Measurements from ENCODE around the gene ABHD5. TPM values are rescaled to one million over a fixed set of nuclear protein-coding genes. Genes with fewer than 3 reads are reported as not detected.
"Not testable (repeated sequence)": the region's sequence is repeated elsewhere in the genome, so short reads cannot be mapped to it uniquely, and the experiment has no call there.

Gene ABHD5
- 21.8 and 32.1 TPM in 2 replicates for total RNA-seq (2014; rRNA removed; shearing (Covaris generic))

DNA sequence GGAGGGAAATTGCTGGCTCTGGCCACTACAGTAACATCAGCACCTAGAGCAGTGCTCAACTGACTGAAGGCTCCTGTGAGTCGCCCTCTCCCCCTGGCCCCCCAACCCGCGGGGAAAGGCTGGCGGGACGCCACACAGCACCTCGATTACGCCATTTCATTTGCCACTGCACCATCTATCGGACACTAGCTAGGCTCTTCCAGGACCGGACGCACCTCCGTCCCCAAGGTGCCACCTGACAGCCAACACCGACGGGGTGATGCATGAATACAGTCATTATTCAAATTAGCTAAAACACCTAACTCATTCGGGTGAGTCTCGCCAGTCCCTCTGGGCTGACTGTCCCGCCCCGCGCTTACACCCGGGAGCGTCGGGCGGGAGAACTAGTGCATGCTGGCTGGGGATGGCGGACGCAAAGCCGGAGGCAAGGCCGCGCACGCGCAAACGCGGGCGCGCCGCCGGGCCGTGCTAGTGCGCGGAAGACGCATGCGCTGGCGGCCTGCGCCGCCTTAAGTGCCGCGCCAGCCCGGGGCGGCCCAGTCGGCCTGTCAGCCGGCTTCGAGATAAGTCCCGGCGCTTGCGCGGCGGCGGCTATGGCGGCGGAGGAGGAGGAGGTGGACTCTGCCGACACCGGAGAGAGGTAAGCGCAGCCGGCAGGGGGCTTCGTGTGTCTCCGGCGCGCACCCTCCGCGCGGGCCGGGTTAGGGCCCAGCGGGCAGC is at the start of gene ABHD5:
ABHD5 (plus strand) TSS at position 539 of the 720 bp plus-strand sequence; CDS start at position 594, 55 bp downstream.
- DNase-seq (ENCODE audit: low spot score): peak; percentile 75

GRCh38 chr3:43641306-43642114 is 49.2 kb upstream of the ABHD5 start:
- DNase-seq (ENCODE audit: low spot score): no peak

GRCh38 chr3:43644443-43644842 is 46.3 kb upstream of the ABHD5 start:
- DNase-seq (ENCODE audit: low spot score): no peak

DNA sequence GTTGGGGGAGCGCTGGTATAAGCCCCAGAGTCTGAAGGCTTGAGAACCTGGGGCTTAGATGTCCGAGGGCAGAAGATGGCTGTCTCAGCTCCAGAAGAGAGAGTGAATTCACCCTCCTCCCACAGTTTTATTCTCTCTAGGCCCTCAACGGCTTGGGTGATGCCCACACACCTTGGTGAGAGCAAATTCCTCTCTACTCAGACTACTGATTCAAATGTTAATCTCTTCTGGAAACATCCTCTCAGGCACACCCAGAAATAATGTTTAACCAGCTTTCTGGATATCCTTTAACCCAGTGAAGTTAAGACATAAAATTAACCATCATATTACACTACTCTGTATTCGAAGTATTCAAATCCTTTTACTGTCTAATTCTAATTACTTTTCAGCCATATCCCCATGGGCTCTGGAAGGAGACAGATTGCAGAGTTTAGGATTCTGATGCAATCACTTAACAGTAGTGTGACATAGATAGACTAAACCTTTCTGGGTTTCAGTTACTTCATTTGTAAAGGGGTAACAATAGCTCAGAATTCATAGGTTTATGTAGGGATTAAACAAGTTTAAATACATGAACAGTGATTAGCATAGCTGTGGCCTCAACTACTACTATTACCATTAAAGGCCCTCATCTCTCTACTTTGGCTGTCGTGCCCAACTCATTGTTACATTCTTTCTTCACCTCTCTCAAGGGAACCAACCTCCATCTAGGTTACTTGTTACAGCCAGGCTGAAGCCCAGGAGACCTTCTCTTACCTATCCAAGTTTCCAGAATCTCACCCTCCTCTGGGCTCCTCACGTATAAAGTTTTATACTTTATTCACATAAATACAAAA is 43.2 kb upstream of the ABHD5 start:
- no peak for DNase-seq (ENCODE audit: low spot score)

DNA sequence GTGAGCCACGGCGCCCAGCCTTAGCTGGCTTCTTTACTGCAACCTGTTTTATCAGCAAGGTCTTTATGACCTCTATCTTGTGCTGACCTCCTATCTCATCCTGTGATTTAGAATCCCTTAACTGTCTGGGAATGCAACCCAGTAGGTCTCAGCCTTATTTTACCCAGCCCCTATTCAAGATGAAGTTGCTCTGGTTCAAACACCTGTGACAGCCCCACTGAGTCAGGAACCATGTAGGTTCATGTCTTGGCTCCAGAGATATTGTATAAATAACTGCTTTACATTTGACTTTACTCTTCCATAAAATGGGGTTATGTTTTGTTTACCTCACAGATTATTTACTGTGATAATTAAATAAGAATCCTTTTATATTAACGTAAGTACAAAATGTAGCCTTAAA is 41.8 kb upstream of the ABHD5 start:
- no peak for DNase-seq (ENCODE audit: low spot score)

- no peak for DNase-seq (ENCODE audit: low spot score)
These were observed 41.3 kb upstream of the ABHD5 start for GRCh38 chr3:43649365-43649968.

DNA sequence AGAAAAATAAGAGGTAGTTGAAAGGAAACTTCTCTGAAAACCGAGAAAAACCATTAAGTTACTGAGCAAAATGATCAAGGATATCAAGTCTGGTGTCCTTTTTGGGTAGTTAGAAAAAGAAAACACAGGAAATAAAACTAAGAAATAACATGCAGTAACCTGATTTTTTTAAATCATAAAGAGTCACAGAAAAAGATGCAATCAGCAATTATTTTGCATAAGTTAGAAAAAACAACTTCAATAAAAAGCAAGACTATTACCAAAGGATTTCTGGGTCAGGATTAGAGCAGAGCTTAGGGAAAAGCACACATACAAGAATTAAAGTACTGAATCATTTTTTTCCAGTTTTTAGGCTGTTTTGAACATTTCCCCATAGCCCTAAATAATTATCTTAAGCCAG is 40.4 kb upstream of the ABHD5 start:
- no peak for DNase-seq (ENCODE audit: low spot score)

- not testable (repeated sequence) for DNase-seq (ENCODE audit: low spot score)
These were observed 34.3 kb upstream of the ABHD5 start for GRCh38 chr3:43656390-43656789.

DNA sequence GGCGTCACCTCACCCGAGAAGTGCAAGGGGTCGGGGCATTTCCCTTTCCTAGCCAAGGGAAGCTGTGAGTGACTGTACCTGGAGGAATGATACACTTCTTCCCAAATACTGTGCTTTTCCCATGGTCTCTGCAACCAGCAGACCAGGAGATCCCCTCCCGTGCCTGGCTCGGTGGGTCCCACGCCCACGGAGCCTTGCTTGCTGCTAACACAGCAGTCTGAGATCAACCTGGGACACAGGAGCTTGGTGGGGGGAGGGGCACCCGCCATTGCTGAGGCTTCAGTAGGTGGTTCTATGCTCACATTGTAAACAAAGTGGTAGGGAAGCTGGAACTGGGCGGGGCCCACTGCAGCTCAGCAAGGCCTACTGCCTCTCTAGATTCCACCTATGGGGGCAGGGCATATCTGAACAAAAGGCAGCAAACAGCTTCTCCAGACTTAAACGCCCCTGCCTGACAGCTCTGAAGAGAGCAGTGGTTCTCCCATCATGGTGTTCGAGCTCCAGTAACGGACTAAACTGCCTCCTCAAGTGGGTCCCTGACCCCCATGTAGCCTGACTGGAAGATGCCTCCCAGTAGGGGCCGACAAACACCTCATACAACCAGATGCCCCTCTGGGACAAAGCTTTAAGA is 31.4 kb upstream of the ABHD5 start:
- DNase-seq (ENCODE audit: low spot score): no peak

- DNase-seq (ENCODE audit: low spot score): not testable (repeated sequence)
These were observed 29.4 kb upstream of the ABHD5 start for GRCh38 chr3:43661376-43661775.

GRCh38 chr3:43665011-43665410 is 25.7 kb upstream of the ABHD5 start:
- not testable (repeated sequence) for DNase-seq (ENCODE audit: low spot score)

DNA sequence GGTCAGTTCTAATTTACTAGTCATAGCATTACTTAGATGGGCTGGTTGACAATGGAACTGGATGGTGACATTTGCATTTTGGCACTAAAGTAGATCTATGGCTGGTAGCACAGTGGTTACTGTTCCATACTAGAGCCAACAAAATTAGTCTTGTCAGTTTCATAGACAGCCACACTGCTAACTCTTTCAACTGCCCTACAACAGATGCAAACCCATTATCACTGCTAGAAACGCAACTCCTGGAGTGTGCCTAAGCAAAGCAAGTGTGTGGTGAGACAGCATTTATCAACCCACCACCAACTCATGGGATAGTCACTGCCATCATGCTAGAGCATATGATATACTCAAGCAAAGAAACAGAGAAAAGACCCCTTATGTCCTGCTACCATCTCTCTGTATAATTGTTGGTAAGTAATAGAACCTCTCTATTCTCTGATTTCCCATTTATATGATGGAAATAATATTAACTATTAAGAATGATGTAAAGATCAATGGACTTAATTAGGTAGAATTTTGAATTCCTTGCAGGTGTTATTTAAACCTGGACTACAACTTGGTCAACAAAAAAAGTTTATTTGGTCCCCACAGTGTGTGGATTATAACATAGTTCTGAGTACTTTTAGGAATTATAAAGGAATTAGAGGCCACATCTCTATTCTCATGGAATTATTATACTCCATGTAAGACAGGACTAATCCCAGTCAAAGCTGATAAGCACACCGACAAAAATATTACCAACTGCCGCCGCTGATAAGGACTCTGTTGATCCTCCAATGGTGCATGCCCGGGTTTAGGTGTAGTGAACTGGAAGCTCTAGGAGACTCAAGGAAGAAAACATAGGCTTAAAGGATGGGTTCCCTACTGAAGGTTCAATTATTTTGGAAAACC is 19.9 kb upstream of the ABHD5 start:
- no peak for DNase-seq (ENCODE audit: low spot score)

DNA sequence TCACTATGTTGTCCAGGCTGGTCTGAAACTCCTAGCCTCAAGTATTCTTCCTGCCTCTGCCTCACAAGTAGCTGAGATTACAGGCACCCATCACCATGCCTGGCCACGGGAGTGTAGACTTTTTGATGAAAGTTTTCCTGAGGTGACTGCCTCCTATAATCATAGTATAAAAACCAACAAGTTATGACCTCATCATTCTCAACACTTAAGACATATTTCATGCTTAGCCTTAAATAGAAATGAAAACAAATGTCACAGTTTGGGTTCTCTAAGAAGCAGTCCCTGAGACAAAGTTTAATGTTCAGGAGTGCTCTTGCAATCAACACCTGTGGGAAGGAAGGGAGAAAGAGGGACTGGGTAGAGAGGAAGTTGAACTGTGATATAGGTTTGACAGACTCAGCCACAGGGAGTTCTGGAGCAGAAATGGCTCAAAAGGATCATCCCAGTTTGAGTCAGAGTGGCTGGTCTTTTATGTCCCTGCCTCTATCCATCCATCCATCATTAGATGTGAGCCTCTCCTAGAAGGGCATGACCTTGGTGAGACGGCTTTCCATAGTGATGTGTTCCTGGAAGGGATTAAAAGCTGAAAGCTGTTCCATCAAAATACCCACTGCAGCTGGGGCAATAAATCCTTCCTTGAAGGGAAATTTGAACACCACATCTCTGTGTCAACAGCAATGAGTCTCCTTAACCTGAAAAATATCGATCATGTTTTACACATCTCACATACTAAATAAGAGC is 16.2 kb upstream of the ABHD5 start:
- DNase-seq (ENCODE audit: low spot score): peak; percentile 4

GRCh38 chr3:43675593-43675992 is 15.1 kb upstream of the ABHD5 start:
- DNase-seq (ENCODE audit: low spot score): no peak

DNA sequence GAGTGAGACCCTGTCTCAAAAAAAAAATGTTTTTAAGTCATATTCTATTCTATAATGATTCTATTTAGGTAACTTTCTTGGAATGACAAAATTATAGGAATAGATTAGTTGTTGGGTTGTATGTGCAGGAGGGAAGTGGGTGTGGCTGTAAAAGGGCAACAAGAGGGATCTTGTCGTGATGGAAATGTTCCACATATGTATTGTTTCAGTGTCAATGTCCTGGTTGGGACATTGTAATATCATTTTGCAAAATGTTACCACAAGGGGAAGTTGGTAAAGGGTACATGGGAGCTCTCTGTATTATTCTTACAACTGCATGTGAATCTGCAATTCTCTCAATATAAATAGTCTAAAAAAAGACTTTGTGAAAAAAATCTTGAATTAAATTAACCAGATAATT is 14.3 kb upstream of the ABHD5 start:
- no peak for DNase-seq (ENCODE audit: low spot score)

DNA sequence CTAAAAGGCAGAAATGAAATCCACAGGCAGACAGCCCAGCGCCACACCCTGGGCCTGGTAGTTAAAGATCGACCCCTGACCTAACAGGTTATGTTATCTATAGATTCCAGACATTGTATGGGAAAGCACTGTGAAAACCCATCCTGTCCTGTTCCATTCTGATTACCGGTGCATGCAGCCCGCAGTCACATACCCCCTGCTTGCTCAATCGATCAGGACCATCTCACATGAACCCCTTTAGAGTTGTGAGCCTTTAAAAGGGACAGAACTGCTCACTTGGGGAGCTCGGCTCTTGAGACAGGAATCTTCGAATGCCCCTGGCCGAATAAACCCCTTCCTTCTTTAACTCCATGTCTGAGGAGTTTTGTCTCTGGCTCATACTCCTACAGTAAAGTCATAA is 12.4 kb upstream of the ABHD5 start:
- DNase-seq (ENCODE audit: low spot score): not testable (repeated sequence)

DNA sequence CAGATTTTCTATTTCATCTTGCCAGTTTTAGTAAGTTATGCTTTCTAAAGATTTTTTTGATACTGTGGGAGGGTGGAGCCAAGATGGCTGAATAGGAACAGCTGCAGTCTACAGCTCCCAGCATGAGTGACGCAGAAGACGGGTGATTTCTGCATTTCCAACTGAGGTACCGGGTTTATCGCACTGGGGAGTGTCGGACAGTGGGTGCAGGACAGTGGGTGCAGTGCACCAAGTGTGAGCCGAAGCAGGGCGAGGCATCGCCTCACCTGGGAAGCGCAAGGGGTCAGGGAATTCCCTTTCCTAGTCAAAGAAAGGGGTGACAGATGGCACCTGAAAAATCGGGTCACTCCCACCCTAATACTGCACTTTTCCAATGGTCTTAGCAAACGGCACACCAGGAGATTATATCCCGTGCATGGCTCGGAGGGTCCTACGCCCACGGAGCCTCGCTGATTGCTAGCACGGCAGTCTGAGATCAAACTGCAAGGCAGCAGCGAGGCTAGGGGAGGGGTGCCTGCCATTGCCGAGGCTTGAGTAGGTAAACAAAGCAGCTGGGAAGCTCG is 11.8 kb upstream of the ABHD5 start:
- DNase-seq (ENCODE audit: low spot score): not testable (repeated sequence)

DNA sequence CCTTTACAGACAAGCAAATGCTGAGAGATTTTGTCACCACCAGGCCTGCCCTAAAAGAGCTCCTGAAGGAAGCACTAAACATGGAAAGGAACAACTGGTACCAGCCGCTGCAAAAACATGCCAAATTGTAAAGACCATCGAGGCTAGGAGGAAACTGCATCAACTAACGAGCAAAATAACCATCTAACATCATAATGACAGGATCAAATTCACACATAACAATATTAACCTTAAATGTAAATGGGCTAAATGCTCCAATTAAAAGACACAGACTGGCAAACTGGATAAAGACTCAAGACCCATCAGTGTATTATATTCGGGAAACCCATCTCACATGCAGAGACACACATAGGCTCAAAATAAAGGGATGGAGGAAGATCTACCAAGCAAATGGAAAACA is 9.9 kb upstream of the ABHD5 start:
- not testable (repeated sequence) for DNase-seq (ENCODE audit: low spot score)

DNA sequence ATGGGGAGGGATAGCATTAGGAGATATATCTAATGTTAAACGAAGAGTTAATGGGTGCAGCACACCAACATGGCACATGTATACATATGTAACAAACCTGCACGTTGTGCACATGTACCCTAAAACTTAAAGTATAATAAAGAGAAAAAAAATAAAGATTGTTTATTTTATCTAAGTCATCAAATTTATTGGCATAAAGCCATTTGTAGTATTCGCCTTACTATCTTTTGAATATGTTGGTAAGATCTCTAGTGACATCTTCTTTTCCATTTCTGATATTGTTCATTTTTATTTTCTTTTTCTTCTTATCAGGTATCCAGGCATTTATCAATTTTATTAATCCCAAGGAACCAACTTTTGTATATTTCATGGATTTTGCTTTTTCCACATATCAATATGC is 5.8 kb upstream of the ABHD5 start:
- DNase-seq (ENCODE audit: low spot score): no peak

Measured in A172 (cell line).